Right lobe of liver (tissue), 6 donors: ENCODE results near the gene IL17RB. TPM values are rescaled to one million over a fixed set of nuclear protein-coding genes. Genes with fewer than 3 reads are reported as not detected.

Source experiments
- ATAC-seq, 4 donors: fragments of 200-7000 bp; cut with Tn5 transposase; one replicate each; pipeline ENCODE4 v1.9.1; 2020; ENCODE audit warnings: mild to moderate bottlenecking in 4 of 4, moderate library complexity in 4 of 4
- DNase-seq, 3 donors: peaks; one replicate each; pipeline ENCODE4 v3.0.0-alpha.2; 2020
- H3K27ac ChIP-seq, 3 donors: fragments of 200-600 bp; one replicate each; pipeline ENCODE4 v1.8.0; 2022
- H3K27me3 ChIP-seq, 2 donors: fragments of 200-600 bp; one replicate each; pipeline ENCODE4 v1.8.0; 2022
- H3K36me3 ChIP-seq, 4 donors: fragments of 200-600 bp; sonication (generic) in 1 of 4; one replicate each; pipeline versions ENCODE4 v1.5.1 to v1.8.0; 2017 to 2022; ENCODE audit warnings: control low read depth in 1 of 4
- H3K4me1 ChIP-seq, 4 donors: fragments of 200-600 bp; sonication (generic) in 1 of 4; one replicate each; pipeline versions ENCODE4 v1.5.1 to v1.8.0; 2017 to 2022; ENCODE audit warnings: control low read depth in 1 of 4
- H3K4me3 ChIP-seq, 3 donors: fragments of 200-600 bp; one replicate each; pipeline ENCODE4 v1.8.0; 2022
- H3K9me3 ChIP-seq, 4 donors: fragments of 200-600 bp; sonication (generic) in 1 of 4; one replicate each; pipeline versions ENCODE4 v1.5.1 to v1.8.0; 2017 to 2022; ENCODE audit warnings: control low read depth in 1 of 4
- POLR2A ChIP-seq: fragments of 450-650 bp; IDR thresholded peaks from one replicate; pipeline ENCODE4 v1.6.1; 2017; ENCODE audit warnings: antibody characterized with exemption, mild to moderate bottlenecking
- whole genome bisulfite sequencing: methylation state at CpG from one replicate; pipeline ENCODE4 v1.1.6; 2018; ENCODE audit warnings: low coverage, low lambda C conversion rate; ENCODE audit not compliant: insufficient coverage; ENCODE audit errors: missing lambda C conversion rate; 5-methylcytosine and 5-hydroxymethylcytosine counted together
- intact Hi-C, 2 donors: fragments of 100-400 bp; cut with DNase I; formaldehyde crosslinking; loops; one replicate each; pipeline versions ENCODE4 v1.11.2 to v1.14.1; 2022
- long read RNA-seq: library from polyadenylated mRNA; unstranded; transcript quantifications from one replicate; pipeline ENCODE4 v2.0.0, GENCODE V29; 2019
- total RNA-seq, 6 experiments: library from RNA; depleted of rRNA in 2 of 6; stranded (reverse); fragments of >200 nt in 2 of 6; fragmentation: NEBNext Ultra II Directional in 3 of 6; extraction: Animal tissue kit (Norgen Biotek cat#: 25700) in 3 of 6; gene quantifications; one replicate each; pipeline versions ENCODE4 v1.1.0 to v1.2.4, GENCODE V29; 2016 to 2023
- TF ChIP-seq, protein P1 (sequence below), 4 donors: fragments of 200-600 bp in 3 of 4; fragments of 450-650 bp in 1 of 4; IDR thresholded peaks; one replicate each; pipeline versions ENCODE4 v1.5.1 to v1.8.0; 2016 to 2022; ENCODE audit warnings: antibody characterized with exemption in 4 of 4, mild to moderate bottlenecking in 2 of 4
- donor health status: DM: no; HTN: yes; CAD: no.
- donor health status: DM: no; HTN: no; CAD: no.
- donor health status: DM: no; HTN: no; CAD: no.
- donor health status: DM: no; HTN: yes; CAD: no.
- donor health status: DM: no; HTN: yes; CAD: no.

IL17RB gene, protein sequence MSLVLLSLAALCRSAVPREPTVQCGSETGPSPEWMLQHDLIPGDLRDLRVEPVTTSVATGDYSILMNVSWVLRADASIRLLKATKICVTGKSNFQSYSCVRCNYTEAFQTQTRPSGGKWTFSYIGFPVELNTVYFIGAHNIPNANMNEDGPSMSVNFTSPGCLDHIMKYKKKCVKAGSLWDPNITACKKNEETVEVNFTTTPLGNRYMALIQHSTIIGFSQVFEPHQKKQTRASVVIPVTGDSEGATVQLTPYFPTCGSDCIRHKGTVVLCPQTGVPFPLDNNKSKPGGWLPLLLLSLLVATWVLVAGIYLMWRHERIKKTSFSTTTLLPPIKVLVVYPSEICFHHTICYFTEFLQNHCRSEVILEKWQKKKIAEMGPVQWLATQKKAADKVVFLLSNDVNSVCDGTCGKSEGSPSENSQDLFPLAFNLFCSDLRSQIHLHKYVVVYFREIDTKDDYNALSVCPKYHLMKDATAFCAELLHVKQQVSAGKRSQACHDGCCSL
- total RNA-seq: 10 to 100 TPM; 19.8 to 30.2 (median 27.3) TPM
- long read RNA-seq, partial matches to known transcripts: 0 of 3 reads
- long read RNA-seq, other reads (novel, unspliced or antisense): 3 of 3 reads

DNA sequence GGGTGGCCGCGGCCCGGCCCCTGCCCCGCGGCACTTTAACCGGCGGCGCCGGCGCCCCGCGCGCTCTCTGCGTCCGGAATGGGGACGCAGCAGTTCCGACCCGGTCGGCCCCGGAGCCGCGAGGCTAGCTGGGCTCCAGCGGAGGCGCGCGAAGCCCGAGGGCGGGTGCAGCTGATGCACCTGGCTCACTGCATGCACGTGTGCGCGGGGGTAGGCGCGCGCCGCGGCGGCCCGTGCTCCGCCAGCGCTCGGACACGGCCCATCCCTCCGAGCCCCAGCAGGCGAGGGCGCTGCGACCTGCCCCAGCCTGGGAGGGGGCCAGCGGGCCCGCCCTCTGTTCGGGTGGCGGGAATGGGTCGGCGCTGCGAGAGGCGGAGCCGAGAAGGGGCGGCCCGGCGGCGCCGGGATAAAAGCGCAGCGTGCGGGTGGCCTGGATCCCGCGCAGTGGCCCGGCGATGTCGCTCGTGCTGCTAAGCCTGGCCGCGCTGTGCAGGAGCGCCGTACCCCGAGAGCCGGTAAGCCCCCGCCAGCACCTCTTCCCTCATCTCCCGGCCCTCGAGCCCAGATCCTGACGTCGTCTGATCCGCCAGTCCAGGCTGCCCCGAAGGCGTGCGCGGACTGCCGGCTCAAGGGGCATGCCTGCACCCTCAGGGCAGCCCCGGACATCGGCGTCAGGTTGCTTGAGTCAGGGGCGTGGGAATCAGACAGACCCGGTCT lies at the start of gene IL17RB, which contains the start of gene CHDH:
Gene IL17RB (plus strand): TSS at position 435 of the 717 bp plus-strand sequence. CDS start 21 bp downstream, at position 456.
Gene CHDH (minus strand): TSS at position 286 of the 717 bp plus-strand sequence. CDS start 22,411 bp downstream, outside the sequence.
- peak; percentile 62 to 86 (median 76) for ATAC-seq
- DNase-seq: peak; percentile 91 to 95 (median 95)
- intact Hi-C loops: no loop called here
- TF ChIP-seq POLR2A: peak; percentile 92
- TF ChIP-seq, protein P1, sequence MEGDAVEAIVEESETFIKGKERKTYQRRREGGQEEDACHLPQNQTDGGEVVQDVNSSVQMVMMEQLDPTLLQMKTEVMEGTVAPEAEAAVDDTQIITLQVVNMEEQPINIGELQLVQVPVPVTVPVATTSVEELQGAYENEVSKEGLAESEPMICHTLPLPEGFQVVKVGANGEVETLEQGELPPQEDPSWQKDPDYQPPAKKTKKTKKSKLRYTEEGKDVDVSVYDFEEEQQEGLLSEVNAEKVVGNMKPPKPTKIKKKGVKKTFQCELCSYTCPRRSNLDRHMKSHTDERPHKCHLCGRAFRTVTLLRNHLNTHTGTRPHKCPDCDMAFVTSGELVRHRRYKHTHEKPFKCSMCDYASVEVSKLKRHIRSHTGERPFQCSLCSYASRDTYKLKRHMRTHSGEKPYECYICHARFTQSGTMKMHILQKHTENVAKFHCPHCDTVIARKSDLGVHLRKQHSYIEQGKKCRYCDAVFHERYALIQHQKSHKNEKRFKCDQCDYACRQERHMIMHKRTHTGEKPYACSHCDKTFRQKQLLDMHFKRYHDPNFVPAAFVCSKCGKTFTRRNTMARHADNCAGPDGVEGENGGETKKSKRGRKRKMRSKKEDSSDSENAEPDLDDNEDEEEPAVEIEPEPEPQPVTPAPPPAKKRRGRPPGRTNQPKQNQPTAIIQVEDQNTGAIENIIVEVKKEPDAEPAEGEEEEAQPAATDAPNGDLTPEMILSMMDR (IDR thresholded peaks at IDR 0.05): no peak
- Histone ChIP-seq H3K36me3 (no peaks in the 10 kb centered on the region), H3K4me3 (peak within 1 kb of the TSS; percentile 64 to 76 (median 74)), H3K27me3 (no peaks in the 10 kb centered on the region), H3K4me1 (peaks cover 0 to 31% (median 13%) of the 10 kb centered on the region in 4 donors), H3K9me3 (no peaks in the 10 kb centered on the region), H3K27ac (peak within 1 kb of the TSS; percentile 97 to 100 (median 99))
- WGBS: 0% methylated on average over 3 of the region's 91 CpGs

DNA sequence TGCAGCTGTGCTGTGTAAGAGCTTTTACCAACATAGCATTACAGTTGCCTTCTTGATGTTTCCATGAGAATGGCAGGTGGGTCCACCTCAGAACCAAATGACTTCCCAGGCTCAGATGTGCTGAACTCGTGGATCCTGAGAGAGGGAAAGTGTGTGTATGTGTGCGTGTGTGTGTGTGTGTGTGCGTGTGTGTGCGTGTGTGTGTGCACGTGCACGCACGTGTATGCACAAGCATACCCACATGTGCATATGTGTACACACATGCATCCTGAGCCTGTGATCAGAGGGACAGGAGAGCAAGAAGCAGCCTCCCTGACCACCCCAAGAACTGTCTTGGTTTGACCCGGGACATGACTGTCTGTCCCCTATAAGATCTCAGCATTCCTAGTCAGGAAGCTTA lies 48.2 kb upstream of the IL17RB start:
- ATAC-seq (no peak), DNase-seq (no peak)
- intact Hi-C loops: no loop called here
- Histone ChIP-seq H3K27ac (no peak overlapping the region), H3K9me3 (no peaks in the 10 kb centered on the region), H3K36me3 (no peaks in the 10 kb centered on the region), H3K4me1 (no peaks in the 10 kb centered on the region), H3K27me3 (no peaks in the 10 kb centered on the region), H3K4me3 (no peak overlapping the region)
- TF ChIP-seq, protein P1 (IDR thresholded peaks at IDR 0.05): no peak
- no peak for TF ChIP-seq POLR2A
- 80% methylated on average over 1 of the region's 8 CpGs for WGBS

DNA sequence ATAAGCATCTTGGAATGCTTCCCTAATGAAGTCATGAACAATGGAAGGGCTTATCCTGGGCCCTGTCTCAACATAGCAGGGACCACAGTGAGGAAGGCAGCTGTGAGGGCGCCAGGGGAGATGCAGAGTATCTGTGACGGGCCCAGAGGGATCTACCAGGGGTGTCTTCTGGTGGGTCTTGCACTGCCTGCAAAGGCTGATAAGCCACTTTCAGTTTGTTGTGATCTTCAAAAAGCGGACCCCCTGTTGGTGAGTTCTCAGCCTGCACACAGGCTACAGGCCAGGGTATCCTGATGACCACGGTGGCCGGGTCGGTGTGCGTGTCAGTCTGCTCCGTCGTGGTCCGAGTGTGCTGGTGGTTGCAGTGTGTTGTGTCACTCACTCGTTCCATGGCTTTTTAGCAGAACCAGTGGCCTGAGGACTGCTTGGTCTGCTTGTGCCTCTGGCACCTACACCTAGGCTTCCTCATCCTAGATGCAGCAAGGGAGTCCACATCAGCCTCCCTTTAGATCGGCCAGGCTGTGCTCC lies 47.0 kb upstream of the IL17RB start:
- TF ChIP-seq, protein P1 (IDR thresholded peaks at IDR 0.05): no peak
- no peak for TF ChIP-seq POLR2A
- Histone ChIP-seq H3K27ac (no peak overlapping the region), H3K9me3 (no peaks in the 10 kb centered on the region), H3K27me3 (no peaks in the 10 kb centered on the region), H3K4me3 (no peak overlapping the region), H3K36me3 (no peaks in the 10 kb centered on the region), H3K4me1 (no peaks in the 10 kb centered on the region)
- no peak for DNase-seq
- 98% methylated on average over 8 of the region's 12 CpGs for WGBS
- ATAC-seq: no peak
- intact Hi-C loops: no loop called here

DNA sequence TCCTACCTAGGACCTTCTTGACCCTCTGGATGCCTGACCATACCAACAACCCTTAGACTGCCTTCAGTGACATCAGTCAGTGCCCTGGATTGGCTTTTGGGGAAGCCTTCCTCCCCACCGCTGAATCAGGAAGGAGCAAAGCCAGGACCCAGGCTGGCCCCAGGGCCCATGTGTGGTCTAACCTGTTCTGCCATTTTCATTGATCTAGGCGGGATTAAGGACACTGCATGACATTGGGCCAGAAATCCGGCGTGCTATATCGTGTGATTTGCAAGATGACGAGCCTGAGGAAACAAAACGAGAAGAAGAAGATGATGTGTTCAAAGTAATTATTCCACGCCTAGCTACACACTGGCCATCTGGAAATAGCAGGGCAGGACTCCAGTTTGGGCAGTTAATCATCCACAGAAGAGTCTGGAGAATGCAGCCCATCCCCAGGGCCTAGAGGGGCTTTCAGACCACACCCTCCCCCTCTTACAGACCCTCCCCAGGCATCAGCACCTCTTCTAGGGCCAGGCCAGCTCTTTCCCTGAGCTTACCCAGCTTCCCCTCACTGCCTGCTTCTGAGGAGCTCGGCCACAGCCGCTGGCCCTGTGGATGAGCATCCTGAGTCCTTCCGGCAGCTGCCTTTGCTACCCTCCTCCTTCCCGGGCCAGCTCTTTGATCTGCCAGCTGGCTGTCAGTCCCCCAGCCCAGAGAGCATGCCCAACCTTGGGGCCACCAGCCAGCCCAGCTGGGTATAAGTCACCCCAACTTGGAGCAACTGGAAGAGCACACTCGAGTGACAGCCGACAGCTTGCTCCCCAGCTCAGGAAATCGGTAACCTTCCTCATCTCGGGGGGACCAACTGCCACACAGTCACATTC lies 46.1 kb upstream of the IL17RB start:
- no peaks in the 10 kb centered on the region for H3K36me3 ChIP-seq
- no peak for ATAC-seq

More for the DNA sequence above, 46.1 kb upstream of the IL17RB start:
- intact Hi-C loops: no loop called here
- no peak for DNase-seq
- Histone ChIP-seq H3K27ac (no peak overlapping the region), H3K4me1 (no peaks in the 10 kb centered on the region), H3K4me3 (no peak overlapping the region), H3K9me3 (no peaks in the 10 kb centered on the region), H3K27me3 (no peaks in the 10 kb centered on the region)
- 67% methylated on average over 3 of the region's 16 CpGs for WGBS
- no peak for TF ChIP-seq POLR2A
- TF ChIP-seq, protein P1 (IDR thresholded peaks at IDR 0.05): no peak
